Thyroid gland (tissue), 4 donors: ENCODE data around the gene LAMA3.

Source experiments
- CTCF ChIP-seq, 6 experiments: fragments of 200-600 bp in 3 of 6; fragments of 450-650 bp in 3 of 6; sonication (generic) in 3 of 6; IDR thresholded peaks; one replicate each; pipeline ENCODE4 v1.5.1; 2016 to 2019; ENCODE audit warnings: antibody characterized with exemption in 6 of 6, mild to moderate bottlenecking in 2 of 6, inconsistent platforms in 1 of 6, moderate library complexity in 1 of 6
- POLR2A ChIP-seq, 2 donors: fragments of 450-650 bp; IDR thresholded peaks; one replicate each; pipeline ENCODE4 v1.6.1; 2017; ENCODE audit warnings: antibody characterized with exemption in 2 of 2, mild to moderate bottlenecking in 2 of 2, moderate library complexity in 1 of 2

GRCh38 chr18:23969664-23970063 is 280.4 kb downstream of the LAMA3 start:
- no peak for TF ChIP-seq CTCF (IDR thresholded peaks at IDR 0.05)
- TF ChIP-seq POLR2A (IDR thresholded peaks at IDR 0.05), result no peak
